HG02870 (cell line): ENCODE measurements around the gene TIGD4.
A peak's percentile ranks its signal among the peaks of the same experiment; 100 is the strongest.
"Not testable (repeated sequence)": the region's sequence is repeated elsewhere in the genome, so short reads cannot be mapped to it uniquely, and the experiment has no call there.

Source experiments
- ATAC-seq: cut with Tn5 transposase; IDR thresholded peaks from one replicate; pipeline ENCODE4 v1.9.1; 2021; ENCODE audit warnings: mild to moderate bottlenecking, moderate library complexity; ENCODE audit not compliant: unreplicated experiment

The TIGD4 gene

DNA sequence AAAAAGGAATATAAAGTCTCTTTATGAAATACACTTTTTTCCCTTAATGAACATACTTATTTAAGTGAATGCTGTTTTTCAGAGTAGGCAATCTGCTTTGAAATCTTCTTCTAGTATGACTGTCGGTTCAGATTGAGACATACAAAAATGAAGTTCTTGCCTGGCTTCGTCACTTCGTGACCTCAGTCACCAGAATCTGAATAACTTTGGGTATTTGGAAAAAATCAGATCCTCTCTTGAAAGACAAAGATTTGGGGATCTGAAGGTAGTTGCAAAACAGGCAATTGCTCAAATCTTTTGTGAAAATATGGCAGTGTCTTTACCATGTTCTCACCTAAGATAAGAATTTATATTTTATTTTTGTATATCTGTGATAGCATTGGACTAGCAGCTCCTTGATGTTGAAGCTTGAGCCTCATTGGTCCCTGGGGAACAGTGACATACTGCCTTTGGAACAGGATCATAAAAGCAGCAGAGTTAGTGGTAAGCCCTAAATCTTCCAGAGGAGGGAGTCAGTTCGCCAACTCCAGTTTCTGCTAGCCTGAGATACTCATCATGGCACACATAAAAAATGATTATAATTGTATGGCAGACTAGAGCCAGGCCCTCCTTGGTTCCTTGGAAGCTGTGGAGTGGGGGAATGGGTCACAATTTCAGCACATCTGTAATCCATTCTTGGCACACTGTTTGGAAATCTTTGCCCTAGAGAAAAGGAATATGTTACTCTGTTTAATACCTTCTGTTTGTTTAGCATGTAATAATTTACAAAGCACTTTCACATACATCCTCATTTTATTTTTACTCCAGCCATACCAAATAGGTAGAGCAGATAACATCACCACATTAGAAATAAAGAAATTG, 5.2 kb upstream of the TIGD4 start:
- ATAC-seq: no peak

DNA sequence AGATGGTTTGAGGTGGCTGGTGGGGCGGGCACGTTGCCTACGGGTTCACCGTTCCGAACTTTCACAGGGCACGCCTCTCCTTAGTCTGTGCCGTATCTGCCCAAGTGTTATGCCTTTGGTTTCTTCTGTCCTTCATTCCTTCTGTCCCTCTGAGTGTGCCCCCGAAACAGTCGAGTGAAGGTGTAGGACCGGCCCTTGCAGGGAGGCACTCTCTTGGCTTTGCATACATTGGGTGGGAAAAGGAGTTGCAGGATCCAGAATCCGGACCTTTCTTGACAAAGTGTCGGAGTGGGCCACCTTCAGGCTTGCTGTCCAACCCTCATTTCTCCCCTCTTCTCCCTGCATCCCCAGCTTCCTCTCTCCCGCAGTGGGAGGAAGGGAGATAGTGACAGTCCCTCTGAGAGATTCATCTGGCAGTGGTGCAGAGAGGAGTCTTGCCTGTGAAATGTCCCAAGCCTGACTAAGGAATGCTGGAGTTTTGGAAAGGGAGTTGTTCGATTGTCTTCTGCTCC, 793 bp upstream of the TIGD4 start:
- ATAC-seq: peak; percentile 20

DNA sequence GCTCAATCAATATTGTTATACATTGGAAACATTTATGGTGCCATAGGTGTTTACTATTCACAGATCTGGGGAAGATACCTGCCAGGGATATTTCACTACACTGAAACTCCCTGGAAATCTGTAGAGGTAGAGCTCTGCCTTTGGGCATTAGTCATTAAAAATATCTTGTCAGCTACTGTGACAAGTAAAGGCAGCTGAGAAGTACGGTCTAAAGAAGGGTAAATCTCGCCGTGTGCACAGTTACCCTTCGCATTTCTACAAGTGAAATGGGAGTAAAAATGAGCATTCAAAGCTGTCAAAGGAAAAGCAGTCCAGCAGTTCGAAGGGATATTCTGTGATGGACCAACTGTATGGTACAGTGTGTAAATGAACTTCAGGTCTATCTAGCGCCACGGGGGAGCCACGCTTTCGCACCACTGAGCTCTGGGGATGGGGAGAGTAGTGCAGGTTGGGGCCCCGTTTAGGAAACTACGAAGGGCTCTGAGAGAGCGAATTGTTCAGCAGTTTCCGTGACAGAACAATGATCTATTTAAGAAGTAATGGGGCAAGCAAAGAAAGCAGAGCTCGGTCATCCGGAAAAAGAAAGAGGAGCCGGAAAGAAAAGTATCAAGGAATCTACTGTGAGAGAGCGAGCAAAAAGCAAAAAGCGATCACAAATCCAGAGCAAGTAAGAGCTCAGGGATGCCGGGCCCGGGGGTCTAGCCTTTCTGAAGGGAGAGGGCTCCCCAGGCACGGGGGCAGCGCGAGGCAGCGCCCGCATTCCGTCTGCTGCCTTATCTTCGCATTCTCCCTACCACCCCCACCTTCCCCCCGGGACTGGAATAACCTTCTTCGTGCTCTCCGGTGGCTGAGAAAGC, 646 bp downstream of the TIGD4 start:
- ATAC-seq: no peak

GRCh38 chr4:152777488-152777887, 2.0 kb downstream of the TIGD4 start:
- ATAC-seq: no peak

DNA sequence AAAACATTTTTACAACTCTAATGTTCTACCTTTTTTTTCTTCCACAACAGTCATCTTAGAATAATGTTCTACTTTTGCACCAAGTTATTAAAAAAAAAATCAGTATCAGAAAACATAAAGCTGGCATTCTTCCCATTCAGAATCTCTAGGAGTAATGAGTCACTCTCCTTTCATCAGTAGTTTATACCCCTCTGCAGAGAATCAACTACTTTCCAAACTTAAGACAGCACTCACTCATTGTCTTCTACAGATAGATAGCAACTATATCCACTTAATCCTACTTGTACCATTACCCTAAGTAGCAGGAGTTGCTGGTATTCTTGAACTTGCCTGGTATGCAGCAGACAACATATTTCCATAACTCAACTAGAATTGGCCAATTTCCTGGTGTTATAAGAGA, 3.2 kb downstream of the TIGD4 start:
- ATAC-seq: no peak

- ATAC-seq: no peak
These were observed 5.6 kb downstream of the TIGD4 start for GRCh38 chr4:152773953-152774352.

GRCh38 chr4:152773339-152773738, 6.2 kb downstream of the TIGD4 start:
- ATAC-seq: no peak

GRCh38 chr4:152771741-152772533, 7.6 kb downstream of the TIGD4 start:
- ATAC-seq: peak; percentile 93

GRCh38 chr4:152765069-152765737, 14.3 kb downstream of the TIGD4 start:
- ATAC-seq: not testable (repeated sequence)

DNA sequence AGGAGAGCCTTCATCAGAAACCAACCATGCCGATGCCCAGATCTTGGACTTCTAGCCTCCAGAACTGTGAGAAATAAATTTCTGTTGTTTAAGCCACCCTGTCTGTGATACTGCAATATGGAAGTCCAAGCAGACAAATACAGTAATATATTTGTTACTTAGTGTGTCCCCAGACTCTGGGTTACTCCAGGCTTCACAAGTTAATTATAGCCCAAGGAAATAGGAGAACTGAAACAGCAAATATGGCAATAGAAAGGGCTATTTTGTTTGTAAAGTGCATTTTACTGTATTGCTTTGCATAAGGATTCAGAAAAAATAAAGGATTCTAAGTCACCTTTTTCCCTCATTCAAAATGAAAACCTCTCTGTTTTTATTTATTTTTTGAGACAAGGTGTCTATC, 15.7 kb downstream of the TIGD4 start:
- no peak for ATAC-seq

DNA sequence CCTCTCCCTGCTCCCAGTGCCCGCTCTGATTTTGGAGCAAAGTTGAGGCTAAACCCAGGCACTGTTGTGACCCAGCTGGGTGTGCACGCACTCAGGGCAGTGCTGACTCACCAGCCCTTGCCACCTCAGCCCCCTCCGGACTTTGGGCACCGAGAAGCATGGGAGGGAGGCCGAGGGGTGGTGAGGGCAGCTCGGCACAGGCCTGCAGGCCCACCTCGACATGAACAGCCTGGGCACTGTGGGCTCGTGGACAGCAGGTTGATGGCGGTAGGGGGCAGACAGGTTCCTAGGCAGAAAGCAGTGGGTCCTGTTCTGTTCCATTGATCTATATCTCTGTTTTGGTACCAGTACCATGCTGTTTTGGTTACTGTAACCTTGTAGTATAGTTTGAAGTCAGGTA, 30.9 kb downstream of the TIGD4 start:
- ATAC-seq: no peak

DNA sequence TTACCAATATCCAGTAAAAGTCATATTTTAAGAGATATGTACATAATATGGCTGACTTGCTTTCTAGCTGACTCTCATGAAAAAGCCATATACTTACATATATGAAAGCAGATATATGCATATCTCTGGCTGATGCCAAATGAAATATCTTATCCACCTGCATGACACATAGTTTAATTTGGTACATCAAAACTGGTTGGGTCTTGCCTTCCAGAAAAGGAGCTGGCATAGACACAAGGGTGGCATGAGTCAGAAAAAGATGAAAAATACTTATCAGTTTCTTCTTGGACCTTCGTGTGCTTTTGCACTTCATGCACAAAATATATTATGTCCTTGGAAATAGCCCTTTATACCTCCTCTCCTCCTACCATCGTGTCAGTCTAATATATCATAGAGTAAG, 32.1 kb downstream of the TIGD4 start:
- no peak for ATAC-seq

GRCh38 chr4:152738827-152739226, 40.7 kb downstream of the TIGD4 start:
- no peak for ATAC-seq

- ATAC-seq: no peak
These were observed 43.6 kb downstream of the TIGD4 start for GRCh38 chr4:152735906-152736305.

DNA sequence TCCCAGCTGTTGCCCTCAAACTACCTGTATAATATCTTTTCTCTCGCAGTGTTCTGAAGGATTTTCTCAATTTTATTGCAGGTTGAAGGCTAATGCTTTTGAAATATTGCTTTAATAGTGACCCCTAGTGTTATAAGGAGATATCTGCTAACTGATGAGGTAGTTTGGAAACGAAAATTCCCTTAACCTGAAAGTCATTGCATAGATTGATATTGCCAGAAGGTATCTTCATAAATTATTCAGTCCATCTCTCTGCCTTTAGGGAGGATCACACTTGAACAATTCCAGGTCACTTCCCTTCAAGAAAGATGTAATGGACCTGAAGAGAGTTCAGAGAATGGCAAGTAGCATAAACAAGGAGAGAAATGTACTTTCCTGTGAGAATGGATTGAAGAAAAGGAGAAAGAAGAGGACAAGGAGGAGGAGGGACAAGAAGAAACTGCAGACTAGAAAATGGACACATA, 44.1 kb downstream of the TIGD4 start:
- no peak for ATAC-seq

GRCh38 chr4:152734699-152735050, 44.9 kb downstream of the TIGD4 start:
- ATAC-seq: no peak

- no peak for ATAC-seq
These were observed 45.4 kb downstream of the TIGD4 start for GRCh38 chr4:152734015-152734698.

GRCh38 chr4:152731997-152732396, 47.5 kb downstream of the TIGD4 start:
- ATAC-seq: no peak

- ATAC-seq: no peak
These were observed 50.1 kb downstream of the TIGD4 start for GRCh38 chr4:152729466-152729865.

DNA sequence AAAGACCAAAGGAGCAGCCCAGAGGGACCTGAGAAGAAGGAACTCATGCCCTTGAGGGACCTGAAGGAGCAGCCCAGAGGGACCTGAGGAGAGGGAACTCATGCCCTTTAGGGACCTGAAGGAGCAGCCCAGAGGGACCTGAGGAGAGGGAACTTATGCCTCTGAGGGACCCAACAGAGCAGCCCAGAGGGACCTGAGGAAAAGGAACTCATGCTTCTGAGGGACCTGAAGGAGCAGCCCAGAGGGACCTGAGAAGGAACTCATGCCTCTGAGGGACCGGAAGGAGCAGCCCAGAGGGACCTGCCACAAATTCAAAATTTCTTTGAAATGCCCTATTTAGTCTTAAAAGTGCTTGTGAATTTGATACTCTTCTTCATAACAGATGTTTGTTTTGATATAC, 51.2 kb downstream of the TIGD4 start:
- no peak for ATAC-seq
